Gastroesophageal sphincter (tissue), 3 donors: ENCODE measurements around the gene APEH.
"Not testable (repeated sequence)": the region's sequence is repeated elsewhere in the genome, so short reads cannot be mapped to it uniquely, and the experiment has no call there.

ENCODE experiments used
- CTCF ChIP-seq, 4 experiments: fragments of 200-600 bp in 2 of 4; fragments of 450-650 bp in 2 of 4; sonication (generic) in 1 of 4; IDR thresholded peaks; one replicate each; pipeline ENCODE4 v1.5.1; 2017 to 2019; ENCODE audit warnings: antibody characterized with exemption in 4 of 4, mild to moderate bottlenecking in 2 of 4, moderate library complexity in 2 of 4
- EP300 ChIP-seq: sonication (generic); formaldehyde crosslinking; IDR thresholded peaks from one replicate; pipeline ENCODE4 v1.6.1; 2017; ENCODE audit warnings: antibody characterized with exemption, mild to moderate bottlenecking
- POLR2A ChIP-seq, 2 donors: fragments of 450-650 bp; IDR thresholded peaks; one replicate each; pipeline ENCODE4 v1.6.1; 2017; ENCODE audit warnings: antibody characterized with exemption in 2 of 2, mild to moderate bottlenecking in 2 of 2, moderate library complexity in 1 of 2
- POLR2AphosphoS5 ChIP-seq: sonication (generic); formaldehyde crosslinking; IDR thresholded peaks from one replicate; pipeline ENCODE4 v1.6.1; 2017; ENCODE audit warnings: antibody characterized with exemption

DNA sequence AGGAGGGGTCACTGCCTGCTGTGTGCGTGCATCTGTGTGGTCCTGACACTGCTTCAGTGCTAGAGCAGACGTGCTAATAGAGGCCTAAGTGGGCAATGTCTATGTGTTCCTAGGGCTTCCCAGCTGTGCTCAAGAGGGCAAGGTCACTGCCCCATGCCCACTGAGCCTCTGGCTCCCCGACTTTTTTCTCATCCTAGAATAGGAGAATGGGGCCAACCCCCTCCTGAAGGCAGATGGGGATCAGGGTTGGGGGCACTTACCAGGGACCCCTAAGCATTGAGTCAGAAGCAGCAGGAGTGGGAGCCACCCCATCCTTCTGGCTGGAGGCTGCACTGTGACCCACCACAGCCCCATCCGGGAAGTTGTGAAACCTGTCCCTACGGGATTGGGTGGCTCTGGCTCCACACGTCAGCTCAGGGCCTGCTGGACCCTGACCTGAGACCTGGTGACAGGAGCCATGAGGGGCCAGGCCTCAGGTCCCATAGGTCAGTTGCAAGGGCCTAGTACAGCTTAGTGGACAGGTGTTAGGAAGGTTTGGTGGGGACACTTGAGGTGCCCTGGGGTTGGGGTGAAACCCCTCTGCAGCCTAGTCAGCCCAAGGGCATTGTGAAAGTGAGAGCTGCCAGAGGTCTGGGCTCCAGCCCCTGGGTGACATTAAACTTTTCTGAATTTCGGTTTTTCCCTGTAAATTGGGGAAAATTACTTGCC, 14.3 kb downstream of the APEH start:
- TF ChIP-seq POLR2A (IDR thresholded peaks at IDR 0.05); CTCF (IDR thresholded peaks at IDR 0.05); EP300; POLR2AphosphoS5: not testable (repeated sequence)
